Endodermal cell (in vitro differentiated cells): Measurements from ENCODE around the gene ADAMTS2. TPM values are rescaled to one million over a fixed set of nuclear protein-coding genes. Genes with fewer than 3 reads are reported as not detected.

Experiments
- DNase-seq: peaks from one replicate; pipeline ENCODE4 v3.0.0-alpha.2; 2017
- H3K27ac ChIP-seq: 2 replicates; pipeline ENCODE4 v1.5.1; 2013; ENCODE audit warnings: mild to moderate bottlenecking, low read depth, low read length, moderate library complexity
- H3K27me3 ChIP-seq: 2 replicates; pipeline ENCODE4 v1.6.1; 2013; ENCODE audit warnings: mild to moderate bottlenecking, low read length, moderate library complexity; ENCODE audit not compliant: insufficient read depth, control insufficient read depth, poor library complexity, severe bottlenecking
- H3K36me3 ChIP-seq: 2 replicates; pipeline ENCODE4 v1.7.0; 2013; ENCODE audit warnings: mild to moderate bottlenecking, low read length, moderate library complexity; ENCODE audit not compliant: control insufficient read depth, insufficient read depth
- H3K4me1 ChIP-seq: one replicate; pipeline ENCODE4 v1.7.0; 2013; ENCODE audit warnings: low read length; ENCODE audit not compliant: control insufficient read depth, insufficient read depth
- H3K4me3 ChIP-seq: 2 replicates; pipeline ENCODE4 v1.5.1; 2013; ENCODE audit warnings: mild to moderate bottlenecking, low read length, moderate library complexity
- H3K9ac ChIP-seq: 2 replicates; pipeline ENCODE4 v1.6.1; 2013; ENCODE audit warnings: mild to moderate bottlenecking, low read length, moderate library complexity; ENCODE audit not compliant: poor library complexity, severe bottlenecking; ENCODE audit errors: extremely low read depth
- H3K9me3 ChIP-seq: 2 replicates; pipeline ENCODE4 v1.6.1; 2013; ENCODE audit warnings: mild to moderate bottlenecking, low read length, moderate library complexity; ENCODE audit not compliant: control insufficient read depth
- H3K27ac Mint-ChIP-seq: 2 replicates; pipeline ENCODE4 v1.8.0; 2020; ENCODE audit warnings: mixed read lengths
- H3K27me3 Mint-ChIP-seq: 2 replicates; pipeline ENCODE4 v1.8.0; 2021; ENCODE audit warnings: mild to moderate bottlenecking, mixed read lengths; ENCODE audit not compliant: insufficient read depth
- H3K36me3 Mint-ChIP-seq: 2 replicates; pipeline ENCODE4 v1.8.0; 2020; ENCODE audit warnings: low read depth, mixed read lengths
- H3K4me1 Mint-ChIP-seq: 2 replicates; pipeline ENCODE4 v1.8.0; 2020; ENCODE audit warnings: mixed read lengths
- H3K4me3 Mint-ChIP-seq: 2 replicates; pipeline ENCODE4 v1.8.0; 2020; ENCODE audit warnings: mild to moderate bottlenecking, moderate library complexity, mixed read lengths
- H3K9me3 Mint-ChIP-seq: 2 replicates; pipeline ENCODE4 v1.8.0; 2020; ENCODE audit warnings: mild to moderate bottlenecking, mixed read lengths
- WGBS, 2 experiments: methylation state at CpG; one replicate each; pipeline versions ENCODE4 v1.1.5 to v1.1.7; 2013; ENCODE audit warnings: missing lambda C conversion rate in 2 of 2, mixed read lengths in 1 of 2; ENCODE audit not compliant: insufficient coverage in 1 of 2, insufficient read length in 1 of 2; 5-methylcytosine and 5-hydroxymethylcytosine counted together
- total RNA-seq, 2 donors: library from RNA; stranded (reverse); fragmentation: NEBNext Ultra II Directional in 1 of 2; extraction: Animal tissue kit (Norgen Biotek cat#: 25700) in 1 of 2; gene quantifications; 2 replicates in 1 of 2; 3 replicates in 1 of 2; pipeline ENCODE4 v1.2.1, GENCODE V29; 2021
- TF ChIP-seq, protein P1 (sequence below): fragments of 200-600 bp; sonication (generic); conservative IDR thresholded peaks from 2 replicates; pipeline ENCODE4 v1.5.0; 2021; ENCODE audit warnings: antibody characterized with exemption, mild to moderate bottlenecking

ADAMTS2 gene
- total RNA-seq, 2 donors from 2014 or later, result 1.2 to 2.6 TPM

DNA sequence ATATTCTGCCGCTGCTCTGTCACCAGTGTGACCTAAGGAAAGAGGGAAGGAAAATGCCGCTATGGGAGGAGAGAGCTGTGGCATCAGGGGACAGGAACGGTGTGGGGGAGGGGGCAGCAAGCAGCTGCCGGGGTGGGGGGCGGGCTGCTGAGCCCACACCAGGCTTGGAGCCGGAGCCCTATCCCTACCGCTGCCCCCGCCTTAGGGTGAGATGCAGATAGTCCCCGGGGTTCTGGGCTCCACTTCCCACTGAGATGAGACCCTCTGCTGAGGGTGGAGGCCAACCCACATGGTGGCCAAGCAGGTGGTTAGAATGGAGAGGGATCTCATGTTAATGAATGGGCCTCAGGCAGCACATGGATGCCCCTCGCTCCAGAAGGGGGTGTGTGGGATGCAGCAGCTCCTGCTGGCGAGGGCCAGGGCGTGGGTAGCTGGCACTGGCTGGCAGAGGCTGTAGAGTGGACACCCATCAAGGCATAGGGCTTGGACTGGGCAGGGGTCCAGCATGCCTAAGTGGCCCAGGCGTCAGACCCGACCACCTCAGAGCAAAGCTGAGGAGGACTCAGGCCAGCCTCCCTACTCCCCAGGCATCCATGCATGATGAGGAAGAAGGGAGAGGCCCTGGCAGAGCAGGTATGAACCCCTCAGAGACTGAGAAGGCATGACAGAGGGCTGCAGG is 153.6 kb downstream of the ADAMTS2 start:
- no peaks in the 10 kb centered on the region for H3K9me3 ChIP-seq
- Mint-ChIP-seq H3K4me3 (no peak overlapping the region), H3K4me1 (peaks cover 2% of the 10 kb centered on the region), H3K9me3 (no peaks in the 10 kb centered on the region), H3K27me3 (peaks cover 1% of the 10 kb centered on the region), H3K27ac (no peak overlapping the region), H3K36me3 (no peaks in the 10 kb centered on the region)
- no peaks in the 10 kb centered on the region for H3K27me3 ChIP-seq
- WGBS, 2 experiments, result 86 to 87% methylated on average over 10 to 14 of the region's 14 CpGs
- H3K27ac ChIP-seq, result no peak overlapping the region
- no peaks in the 10 kb centered on the region for H3K36me3 ChIP-seq
- TF ChIP-seq, protein P1, sequence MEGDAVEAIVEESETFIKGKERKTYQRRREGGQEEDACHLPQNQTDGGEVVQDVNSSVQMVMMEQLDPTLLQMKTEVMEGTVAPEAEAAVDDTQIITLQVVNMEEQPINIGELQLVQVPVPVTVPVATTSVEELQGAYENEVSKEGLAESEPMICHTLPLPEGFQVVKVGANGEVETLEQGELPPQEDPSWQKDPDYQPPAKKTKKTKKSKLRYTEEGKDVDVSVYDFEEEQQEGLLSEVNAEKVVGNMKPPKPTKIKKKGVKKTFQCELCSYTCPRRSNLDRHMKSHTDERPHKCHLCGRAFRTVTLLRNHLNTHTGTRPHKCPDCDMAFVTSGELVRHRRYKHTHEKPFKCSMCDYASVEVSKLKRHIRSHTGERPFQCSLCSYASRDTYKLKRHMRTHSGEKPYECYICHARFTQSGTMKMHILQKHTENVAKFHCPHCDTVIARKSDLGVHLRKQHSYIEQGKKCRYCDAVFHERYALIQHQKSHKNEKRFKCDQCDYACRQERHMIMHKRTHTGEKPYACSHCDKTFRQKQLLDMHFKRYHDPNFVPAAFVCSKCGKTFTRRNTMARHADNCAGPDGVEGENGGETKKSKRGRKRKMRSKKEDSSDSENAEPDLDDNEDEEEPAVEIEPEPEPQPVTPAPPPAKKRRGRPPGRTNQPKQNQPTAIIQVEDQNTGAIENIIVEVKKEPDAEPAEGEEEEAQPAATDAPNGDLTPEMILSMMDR, result no peak
- no peak for DNase-seq
- no peaks in the 10 kb centered on the region for H3K4me1 ChIP-seq
- no peak overlapping the region for H3K9ac ChIP-seq
- H3K4me3 ChIP-seq, result no peak overlapping the region

DNA sequence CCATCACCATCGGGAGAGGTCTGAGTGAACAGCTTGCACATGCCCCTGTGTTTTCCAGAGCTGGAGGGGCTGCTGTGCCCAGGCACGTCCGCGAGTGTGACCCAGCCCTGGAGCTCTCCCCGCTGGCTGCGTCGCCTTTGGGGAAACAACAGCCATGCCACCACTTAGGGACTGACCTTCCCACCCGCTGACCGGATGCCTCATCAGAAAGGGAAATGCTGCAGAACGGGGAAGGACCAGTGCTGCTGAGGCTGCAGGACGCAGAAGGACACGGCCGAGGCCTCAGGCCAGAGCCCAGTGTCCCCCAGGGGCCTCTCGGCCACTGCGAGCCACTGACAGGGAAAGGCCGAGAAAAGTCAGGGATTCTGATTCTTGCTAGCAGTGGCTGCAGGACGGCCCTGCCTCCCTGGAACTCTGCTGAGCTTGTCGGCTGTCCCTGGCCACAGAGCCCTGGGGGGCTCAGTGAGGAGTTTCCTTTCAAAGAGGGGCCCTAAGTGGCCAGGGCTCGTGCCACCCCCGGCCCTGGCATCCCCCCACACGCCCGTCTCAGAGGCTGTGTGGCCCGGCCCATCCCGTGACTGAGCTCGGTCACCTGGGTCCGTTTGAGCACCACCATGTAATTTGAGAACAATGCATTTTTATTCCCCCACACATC is 154.3 kb downstream of the ADAMTS2 start:
- no peaks in the 10 kb centered on the region for H3K36me3 ChIP-seq
- Mint-ChIP-seq H3K9me3 (no peaks in the 10 kb centered on the region), H3K36me3 (no peaks in the 10 kb centered on the region), H3K27me3 (peaks cover 1% of the 10 kb centered on the region), H3K4me3 (no peak overlapping the region), H3K27ac (no peak overlapping the region), H3K4me1 (peaks cover 2% of the 10 kb centered on the region)
- H3K27me3 ChIP-seq, result no peaks in the 10 kb centered on the region
- no peak for DNase-seq
- no peaks in the 10 kb centered on the region for H3K4me1 ChIP-seq
- TF ChIP-seq, protein P1, result no peak
- H3K4me3 ChIP-seq, result no peak overlapping the region
- no peak overlapping the region for H3K9ac ChIP-seq
- H3K27ac ChIP-seq, result no peak overlapping the region
- 78 to 82% methylated on average over 17 to 25 of the region's 26 CpGs for WGBS, 2 experiments
- no peaks in the 10 kb centered on the region for H3K9me3 ChIP-seq

DNA sequence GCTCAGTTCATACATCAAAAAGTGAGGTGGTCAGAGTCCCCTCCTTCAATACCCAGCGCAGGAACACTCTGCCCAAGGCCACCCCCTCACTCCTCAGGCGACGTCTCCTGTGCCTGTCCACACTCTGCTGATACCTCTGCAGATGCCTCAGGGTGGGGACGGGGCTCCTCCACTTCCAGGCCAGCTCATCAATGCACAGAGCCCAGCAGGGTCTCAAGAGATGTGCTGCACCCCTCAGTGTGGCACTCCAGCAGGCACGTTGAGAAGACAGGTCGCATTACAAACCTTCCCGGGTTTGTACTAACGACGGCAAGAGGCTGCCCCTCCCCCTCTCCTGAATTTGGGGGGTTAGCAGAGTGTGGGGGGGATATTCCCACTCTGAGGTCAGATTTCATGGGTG is 156.6 kb downstream of the ADAMTS2 start:
- Histone ChIP-seq H3K36me3 (no peaks in the 10 kb centered on the region), H3K4me1 (no peaks in the 10 kb centered on the region), H3K4me3 (no peak overlapping the region), H3K9me3 (no peaks in the 10 kb centered on the region), H3K27me3 (no peaks in the 10 kb centered on the region), H3K27ac (no peak overlapping the region), H3K9ac (no peak overlapping the region)
- peaks cover 4% of the 10 kb centered on the region for H3K4me1 Mint-ChIP-seq
- no peak overlapping the region for H3K4me3 Mint-ChIP-seq
- no peaks in the 10 kb centered on the region for H3K36me3 Mint-ChIP-seq
- no peak overlapping the region for H3K27ac Mint-ChIP-seq
- TF ChIP-seq, protein P1, result no peak
- 81% methylated on average over 9 of the region's 9 CpGs; no CpG with 5 or more reads in 1 of the 2 experiments for WGBS, 2 experiments
- H3K27me3 Mint-ChIP-seq, result peaks cover 1% of the 10 kb centered on the region
- no peak for DNase-seq
- no peaks in the 10 kb centered on the region for H3K9me3 Mint-ChIP-seq
